Caco-2 (cell line): Measurements from ENCODE around the gene SDK2. TPM values are rescaled to one million over a fixed set of nuclear protein-coding genes. Genes with fewer than 3 reads are reported as not detected.

Experiments used
- BruUV-seq: library from RNA; stranded (reverse); fragments of 400-500 nt; replicated peaks from 2 replicates; lab custom pipeline; 2021; lab: Mats Ljungman, UMichigan
- CTCF ChIA-PET: fragments of 300-600 bp; sonication (Branson Sonifier 250); formaldehyde crosslinking; loops from one replicate; lab custom pipeline; 2022; ENCODE audit warnings: antibody characterized with exemption; lab: Charles Lee
- POLR2A ChIA-PET: fragments of 300-600 bp; sonication (Branson Sonifier 250); formaldehyde crosslinking; loops from one replicate; lab custom pipeline; 2022; ENCODE audit warnings: antibody characterized with exemption; lab: Charles Lee
- DNase-seq, 2 experiments: peaks; one replicate each; pipeline versions ENCODE4 v3.0.0 to v3.0.0-alpha.2; 2020 to 2022
- H3K27me3 ChIP-seq: replicated peaks from 2 replicates; pipeline ENCODE4 v1.6.0; 2011; ENCODE audit warnings: low read length; ENCODE audit not compliant: control insufficient read depth, insufficient read depth
- H3K36me3 ChIP-seq: 2 replicates; pipeline ENCODE4 v1.5.1; 2011; ENCODE audit warnings: low read length; ENCODE audit not compliant: control insufficient read depth, insufficient read depth
- H3K4me1 ChIP-seq: fragments of 250-450 bp; sonication (Bioruptor Pico); 2 replicates; pipeline ENCODE4 v1.5.1; 2020; ENCODE audit warnings: mild to moderate bottlenecking
- H3K4me3 ChIP-seq: 2 replicates; pipeline ENCODE4 v1.5.1; 2011; ENCODE audit warnings: low read depth, mild to moderate bottlenecking, control low read depth, low read length
- H3K9me3 ChIP-seq: fragments of 250-450 bp; sonication (Bioruptor Pico); 2 replicates; pipeline ENCODE4 v1.5.1; 2020; ENCODE audit warnings: mild to moderate bottlenecking, moderate library complexity
- H3K27ac Mint-ChIP-seq: one replicate; pipeline ENCODE4 v1.8.0; 2022; ENCODE audit warnings: mixed read lengths; ENCODE audit not compliant: unreplicated experiment
- H3K27me3 Mint-ChIP-seq: one replicate; pipeline ENCODE4 v1.8.0; 2022; ENCODE audit warnings: mixed read lengths; ENCODE audit not compliant: insufficient read depth, unreplicated experiment
- H3K36me3 Mint-ChIP-seq: one replicate; pipeline ENCODE4 v1.8.0; 2022; ENCODE audit warnings: mild to moderate bottlenecking, mixed read lengths; ENCODE audit not compliant: insufficient read depth, unreplicated experiment
- H3K4me1 Mint-ChIP-seq: one replicate; pipeline ENCODE4 v1.8.0; 2022; ENCODE audit warnings: low read depth, mixed read lengths; ENCODE audit not compliant: unreplicated experiment
- H3K4me3 Mint-ChIP-seq: one replicate; pipeline ENCODE4 v1.8.0; 2022; ENCODE audit warnings: mild to moderate bottlenecking, moderate library complexity, mixed read lengths; ENCODE audit not compliant: unreplicated experiment
- H3K9me3 Mint-ChIP-seq: one replicate; pipeline ENCODE4 v1.8.0; 2022; ENCODE audit warnings: mixed read lengths; ENCODE audit not compliant: unreplicated experiment
- CTCF ChIP-seq, 2 experiments: fragments of 200-600 bp in 1 of 2; IDR thresholded peaks; 1 replicate in 1 of 2; 2 replicates in 1 of 2; pipeline versions ENCODE4 v1.5.1 to v1.8.0; 2011 to 2022; ENCODE audit warnings: antibody characterized with exemption in 1 of 2, control low read depth in 1 of 2, inconsistent platforms in 1 of 2, low read depth in 1 of 2, low read length in 1 of 2, mild to moderate bottlenecking in 1 of 2, moderate library complexity in 1 of 2; ENCODE audit not compliant: insufficient read depth in 1 of 2, severe bottlenecking in 1 of 2, unreplicated experiment in 1 of 2
- intact Hi-C: fragments of 100-400 bp; cut with micrococcal nuclease; formaldehyde crosslinking; loops from one replicate; pipeline ENCODE4 v1.10.0; 2022; ENCODE audit not compliant: unreplicated experiment
- total RNA-seq: library from RNA; stranded (reverse); gene quantifications from 2 replicates; pipeline ENCODE4 v1.2.3, GENCODE V29; 2022

The SDK2 gene
- total RNA-seq, 1 experiment from 2014 or later: 0.09 TPM

- TF ChIP-seq CTCF (IDR thresholded peaks at IDR 0.05; ENCODE audit: insufficient read depth in 1 of 2, low read depth in 1 of 2, low read length in 1 of 2, severe bottlenecking in 1 of 2, unreplicated experiment in 1 of 2): no peak
- H3K27me3 Mint-ChIP-seq: peaks cover 4% of the 10 kb centered on the region
- no TSS peak for BruUV-seq
- ChIA-PET CTCF (no interaction called here), POLR2A (no interaction called here)
- H3K9me3 Mint-ChIP-seq: peaks cover 2% of the 10 kb centered on the region
- intact Hi-C loops: no loop called here
- Histone ChIP-seq H3K9me3 (no peaks in the 10 kb centered on the region), H3K27me3 (no peaks in the 10 kb centered on the region), H3K4me3 (no peak overlapping the region), H3K36me3 (no peaks in the 10 kb centered on the region), H3K4me1 (no peaks in the 10 kb centered on the region)
- no peaks in the 10 kb centered on the region for H3K36me3 Mint-ChIP-seq
- no peaks in the 10 kb centered on the region for H3K4me1 Mint-ChIP-seq
- DNase-seq: no peak
- no peak overlapping the region for H3K27ac Mint-ChIP-seq
- H3K4me3 Mint-ChIP-seq: no peak overlapping the region
These were observed 30.0 kb downstream of the SDK2 start for GRCh38 chr17:73614256-73614655.

GRCh38 chr17:73613271-73614233 lies 30.7 kb downstream of the SDK2 start:
- POLR2A ChIA-PET: no interaction called here
- no peak overlapping the region for H3K27ac Mint-ChIP-seq
- no peak for TF ChIP-seq CTCF (IDR thresholded peaks at IDR 0.05; ENCODE audit: insufficient read depth in 1 of 2, low read depth in 1 of 2, low read length in 1 of 2, severe bottlenecking in 1 of 2, unreplicated experiment in 1 of 2)
- no TSS peak for BruUV-seq
- H3K9me3 Mint-ChIP-seq: no peaks in the 10 kb centered on the region
- Histone ChIP-seq H3K9me3 (no peaks in the 10 kb centered on the region), H3K4me1 (no peaks in the 10 kb centered on the region), H3K36me3 (no peaks in the 10 kb centered on the region), H3K4me3 (no peak overlapping the region), H3K27me3 (no peaks in the 10 kb centered on the region)
- peaks cover 10% of the 10 kb centered on the region for H3K27me3 Mint-ChIP-seq
- CTCF ChIA-PET: no interaction called here
- intact Hi-C loops: no loop called here
- H3K4me3 Mint-ChIP-seq: no peak overlapping the region
- H3K4me1 Mint-ChIP-seq: no peaks in the 10 kb centered on the region
- no peaks in the 10 kb centered on the region for H3K36me3 Mint-ChIP-seq
- no peak for DNase-seq

- DNase-seq: no peak
- TF ChIP-seq CTCF (IDR thresholded peaks at IDR 0.05; ENCODE audit: insufficient read depth in 1 of 2, low read depth in 1 of 2, low read length in 1 of 2, severe bottlenecking in 1 of 2, unreplicated experiment in 1 of 2): no peak
- intact Hi-C loops: no loop called here
- no peaks in the 10 kb centered on the region for H3K36me3 Mint-ChIP-seq
- Histone ChIP-seq H3K36me3 (no peaks in the 10 kb centered on the region), H3K4me1 (no peaks in the 10 kb centered on the region), H3K4me3 (no peak overlapping the region), H3K9me3 (no peaks in the 10 kb centered on the region), H3K27me3 (no peaks in the 10 kb centered on the region)
- no peaks in the 10 kb centered on the region for H3K9me3 Mint-ChIP-seq
- no peak overlapping the region for H3K27ac Mint-ChIP-seq
- no peaks in the 10 kb centered on the region for H3K4me1 Mint-ChIP-seq
- CTCF ChIA-PET: no interaction called here
- no peak overlapping the region for H3K4me3 Mint-ChIP-seq
- no TSS peak for BruUV-seq
- peaks cover 13% of the 10 kb centered on the region for H3K27me3 Mint-ChIP-seq
- POLR2A ChIA-PET: no interaction called here
These were observed 32.2 kb downstream of the SDK2 start for GRCh38 chr17:73612031-73612472.
